Lower leg skin (tissue), 3 donors: ENCODE data around the gene IL1RAPL1.

Experiments used
- POLR2A ChIP-seq, 2 donors: fragments of 450-650 bp; IDR thresholded peaks; one replicate each; pipeline ENCODE4 v1.6.1; 2016 to 2017; ENCODE audit warnings: antibody characterized with exemption in 2 of 2, mild to moderate bottlenecking in 1 of 2, moderate library complexity in 1 of 2
- TF ChIP-seq, protein P1 (sequence below), 3 donors: fragments of 450-650 bp; IDR thresholded peaks; one replicate each; pipeline ENCODE4 v1.5.1; 2016; ENCODE audit warnings: antibody characterized with exemption in 3 of 3, mild to moderate bottlenecking in 3 of 3, moderate library complexity in 2 of 3

GRCh38 chrX:29728639-29729038 is 1141.4 kb downstream of the IL1RAPL1 start:
- TF ChIP-seq, protein P1, sequence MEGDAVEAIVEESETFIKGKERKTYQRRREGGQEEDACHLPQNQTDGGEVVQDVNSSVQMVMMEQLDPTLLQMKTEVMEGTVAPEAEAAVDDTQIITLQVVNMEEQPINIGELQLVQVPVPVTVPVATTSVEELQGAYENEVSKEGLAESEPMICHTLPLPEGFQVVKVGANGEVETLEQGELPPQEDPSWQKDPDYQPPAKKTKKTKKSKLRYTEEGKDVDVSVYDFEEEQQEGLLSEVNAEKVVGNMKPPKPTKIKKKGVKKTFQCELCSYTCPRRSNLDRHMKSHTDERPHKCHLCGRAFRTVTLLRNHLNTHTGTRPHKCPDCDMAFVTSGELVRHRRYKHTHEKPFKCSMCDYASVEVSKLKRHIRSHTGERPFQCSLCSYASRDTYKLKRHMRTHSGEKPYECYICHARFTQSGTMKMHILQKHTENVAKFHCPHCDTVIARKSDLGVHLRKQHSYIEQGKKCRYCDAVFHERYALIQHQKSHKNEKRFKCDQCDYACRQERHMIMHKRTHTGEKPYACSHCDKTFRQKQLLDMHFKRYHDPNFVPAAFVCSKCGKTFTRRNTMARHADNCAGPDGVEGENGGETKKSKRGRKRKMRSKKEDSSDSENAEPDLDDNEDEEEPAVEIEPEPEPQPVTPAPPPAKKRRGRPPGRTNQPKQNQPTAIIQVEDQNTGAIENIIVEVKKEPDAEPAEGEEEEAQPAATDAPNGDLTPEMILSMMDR (IDR thresholded peaks at IDR 0.05): no peak
- no peak for TF ChIP-seq POLR2A (IDR thresholded peaks at IDR 0.05)
